Spleen (tissue), 11 donors: ENCODE data around the gene DNAH10. TPM values are rescaled to one million over a fixed set of nuclear protein-coding genes. Genes with fewer than 3 reads are reported as not detected.

Experiments
- DNase-seq: peaks from one replicate; pipeline ENCODE4 v3.0.0-alpha.2; 2020
- H3K27ac ChIP-seq, 8 donors: fragments of 200-600 bp; sonication (generic) in 7 of 8; 1 replicate in 4 of 8; 2 replicates in 4 of 8; pipeline versions ENCODE4 v1.5.0 to v1.8.0; 2016 to 2021; ENCODE audit warnings: inconsistent platforms in 4 of 8, mild to moderate bottlenecking in 4 of 8, moderate library complexity in 1 of 8
- H3K27me3 ChIP-seq, 7 donors: fragments of 200-600 bp; sonication (generic) in 6 of 7; replicated peaks in 1 of 7; 1 replicate in 4 of 7; 2 replicates in 3 of 7; pipeline versions ENCODE4 v1.5.0 to v1.8.0; 2016 to 2021; ENCODE audit warnings: inconsistent platforms in 3 of 7, mild to moderate bottlenecking in 1 of 7
- H3K36me3 ChIP-seq, 6 donors: fragments of 200-600 bp; sonication (generic) in 5 of 6; 1 replicate in 4 of 6; 2 replicates in 2 of 6; pipeline versions ENCODE4 v1.5.0 to v1.8.0; 2016 to 2021; ENCODE audit warnings: inconsistent platforms in 2 of 6
- H3K4me1 ChIP-seq, 6 donors: fragments of 200-600 bp; sonication (generic) in 5 of 6; 1 replicate in 3 of 6; 2 replicates in 3 of 6; pipeline versions ENCODE4 v1.5.0 to v1.8.0; 2016 to 2021; ENCODE audit warnings: inconsistent platforms in 3 of 6
- H3K4me3 ChIP-seq, 8 donors: fragments of 200-600 bp; sonication (generic) in 7 of 8; 1 replicate in 4 of 8; 2 replicates in 4 of 8; pipeline versions ENCODE4 v1.5.0 to v1.8.0; 2016 to 2021; ENCODE audit warnings: inconsistent platforms in 4 of 8, mild to moderate bottlenecking in 4 of 8, moderate library complexity in 2 of 8
- H3K9me3 ChIP-seq, 8 donors: fragments of 200-600 bp; sonication (generic) in 7 of 8; 1 replicate in 4 of 8; 2 replicates in 4 of 8; pipeline versions ENCODE4 v1.5.0 to v1.8.0; 2016 to 2021; ENCODE audit warnings: inconsistent platforms in 4 of 8
- CTCF ChIP-seq, 11 experiments: fragments of 200-600 bp in 7 of 11; fragments of 450-650 bp in 4 of 11; sonication (generic) in 4 of 11; IDR thresholded peaks in 8 of 11; conservative IDR thresholded peaks in 3 of 11; 1 replicate in 7 of 11; 2 replicates in 4 of 11; pipeline versions ENCODE4 v1.4.0 to v1.8.0; 2016 to 2021; ENCODE audit warnings: antibody characterized with exemption in 11 of 11, inconsistent platforms in 4 of 11, mild to moderate bottlenecking in 1 of 11
- POLR2A ChIP-seq, 3 donors: fragments of 450-650 bp; IDR thresholded peaks; one replicate each; pipeline ENCODE4 v1.5.1; 2017; ENCODE audit warnings: antibody characterized with exemption in 3 of 3, mild to moderate bottlenecking in 1 of 3
- POLR2AphosphoS5 ChIP-seq, 3 donors: sonication (generic); formaldehyde crosslinking; IDR thresholded peaks; one replicate each; pipeline ENCODE4 v1.5.1; 2017; ENCODE audit warnings: antibody characterized with exemption in 3 of 3
- WGBS, 5 donors: extraction: QIAGEN DNeasy Blood & Tissue Kit in 3 of 5; methylation state at CpG; one replicate each; pipeline versions ENCODE4 v1.1.5 to v1.1.7; 2013 to 2018; 5-methylcytosine and 5-hydroxymethylcytosine counted together
- intact Hi-C: fragments of 100-400 bp; cut with DNase I; formaldehyde crosslinking; loops from one replicate; pipeline ENCODE4 v1.15.0; 2023; ENCODE audit warnings: low total_unique reads
- polyA plus RNA-seq, 3 donors: library from polyadenylated mRNA; stranded (reverse); fragments of 200-250 nt; gene quantifications; one replicate each; pipeline ENCODE4 v1.2.1, GENCODE V29; 2013
- total RNA-seq, 7 donors: library from RNA; depleted of rRNA in 3 of 7; stranded (reverse); fragments of >200 nt in 3 of 7; fragmentation: NEBNext Ultra II Directional in 4 of 7; extraction: Animal tissue kit (Norgen Biotek cat#: 25700) in 4 of 7; gene quantifications; one replicate each; pipeline versions ENCODE4 v1.1.0 to v1.2.1, GENCODE V29; 2016 to 2021
- donor health status: healthy with polysubstance abuse.
- donor health status: DM: no; HTN: no; CAD: no; lungs with moderate emphysema.
- donor health status: DM: no; HTN: no; CAD: no.
- donor health status: Bipolar disorder and iron deficiency.
- donor health status: healthy.
- donor health status: DM: no; HTN: no; CAD: no.
- donor health status: DM: yes; HTN: yes; CAD: no.

The DNAH10 gene
- total and polyA plus RNA-seq, 10 donors: 0.23 to 2.2 (median 0.43) TPM; not detected in 1

- Histone ChIP-seq H3K9me3 (no peaks in the 10 kb centered on the region), H3K4me1 (peaks cover 0 to 29% (median 5%) of the 10 kb centered on the region in 6 donors), H3K27me3 (no peaks in the 10 kb centered on the region), H3K36me3 (peaks cover 0 to 76% (median 41%) of the 10 kb centered on the region in 6 donors), H3K27ac (no peak overlapping the region), H3K4me3 (no peak overlapping the region)
- TF ChIP-seq POLR2AphosphoS5 (IDR thresholded peaks at IDR 0.05): no peak
- TF ChIP-seq POLR2A (IDR thresholded peaks at IDR 0.05): no peak
- no peak for TF ChIP-seq CTCF (IDR thresholded peaks at IDR 0.05 in 8 of 11, conservative IDR thresholded peaks at IDR 0.05 in 3 of 11)
- intact Hi-C loops: no loop called here
- 94 to 100% (median 95%) methylated on average over 2 of the region's 2 CpGs for WGBS, 5 donors
- DNase-seq: no peak
Observed at GRCh38 chr12:123721245-123721644, 40.9 kb upstream of the DNAH10 start.

GRCh38 chr12:123723011-123723410, 39.1 kb upstream of the DNAH10 start:
- Histone ChIP-seq H3K9me3 (no peaks in the 10 kb centered on the region), H3K27ac (no peak overlapping the region), H3K4me3 (no peak overlapping the region), H3K36me3 (peaks cover 0 to 94% (median 56%) of the 10 kb centered on the region in 6 donors), H3K27me3 (no peaks in the 10 kb centered on the region), H3K4me1 (peaks cover 0 to 29% (median 5%) of the 10 kb centered on the region in 6 donors)
- WGBS, 5 donors: 87 to 93% (median 88%) methylated on average over 8 of the region's 8 CpGs
- DNase-seq: no peak
- TF ChIP-seq POLR2A (IDR thresholded peaks at IDR 0.05) (no peak), POLR2AphosphoS5 (IDR thresholded peaks at IDR 0.05) (no peak), CTCF (IDR thresholded peaks at IDR 0.05 in 8 of 11, conservative IDR thresholded peaks at IDR 0.05 in 3 of 11) (no peak)
- intact Hi-C loops: no loop called here

GRCh38 chr12:123723765-123724164, 38.3 kb upstream of the DNAH10 start:
- intact Hi-C loops: no loop called here
- peak overlapping the region in 2 of 8 donors; percentile 18 to 24 for H3K27ac ChIP-seq
- H3K9me3 ChIP-seq: no peaks in the 10 kb centered on the region
- TF ChIP-seq CTCF (IDR thresholded peaks at IDR 0.05 in 8 of 11, conservative IDR thresholded peaks at IDR 0.05 in 3 of 11) (no peak), POLR2A (IDR thresholded peaks at IDR 0.05) (no peak), POLR2AphosphoS5 (IDR thresholded peaks at IDR 0.05) (no peak)
- DNase-seq: no peak
- peaks cover 0 to 100% (median 60%) of the 10 kb centered on the region in 6 donors for H3K36me3 ChIP-seq
- no peak overlapping the region for H3K4me3 ChIP-seq
- no peaks in the 10 kb centered on the region for H3K27me3 ChIP-seq
- 26 to 54% (median 35%) methylated on average over 5 of the region's 5 CpGs for WGBS, 5 donors
- peaks cover 0 to 28% (median 5%) of the 10 kb centered on the region in 6 donors for H3K4me1 ChIP-seq

GRCh38 chr12:123726244-123726643, 35.9 kb upstream of the DNAH10 start:
- no peak for DNase-seq
- H3K9me3 ChIP-seq: no peaks in the 10 kb centered on the region
- H3K27me3 ChIP-seq: no peaks in the 10 kb centered on the region
- no peak overlapping the region for H3K27ac ChIP-seq
- 65 to 82% (median 74%) methylated on average over 2 of the region's 2 CpGs for WGBS, 5 donors
- peaks cover 0 to 19% (median 5%) of the 10 kb centered on the region in 6 donors for H3K4me1 ChIP-seq
- TF ChIP-seq POLR2A (IDR thresholded peaks at IDR 0.05) (no peak), CTCF (IDR thresholded peaks at IDR 0.05 in 8 of 11, conservative IDR thresholded peaks at IDR 0.05 in 3 of 11) (no peak), POLR2AphosphoS5 (IDR thresholded peaks at IDR 0.05) (no peak)
- intact Hi-C loops: no loop called here
- H3K4me3 ChIP-seq: no peak overlapping the region
- H3K36me3 ChIP-seq: peaks cover 0 to 100% (median 67%) of the 10 kb centered on the region in 6 donors
